ENCODE data around the gene PPIP5K1.
"Not testable (repeated sequence)": the region's sequence is repeated elsewhere in the genome, so short reads cannot be mapped to it uniquely, and the experiment has no call there.

Gene PPIP5K1

GRCh38 chr15:43544266-43544665 lies 45.7 kb downstream of the PPIP5K1 start:
- H3K27ac ChIP-seq (ENCODE audit: low read length): no peak overlapping the region

GRCh38 chr15:43541785-43542184 lies 48.2 kb downstream of the PPIP5K1 start:
- H3K4me3 ChIP-seq (ENCODE audit: low read length in 2 of 2): no peak overlapping the region

More at GRCh38 chr15:43544266-43544665, 45.7 kb downstream of the PPIP5K1 start:
- no peaks in the 10 kb centered on the region for H3K27me3 ChIP-seq (ENCODE audit: control insufficient read depth in 1 of 2, insufficient read depth in 2 of 2, low read length in 2 of 2)
- peaks cover 0 to 3% of the 10 kb centered on the region in 2 donors for H3K36me3 ChIP-seq (ENCODE audit: control insufficient read depth in 2 of 2, insufficient read depth in 2 of 2, low read length in 2 of 2)
- no peak overlapping the region for H3K4me3 ChIP-seq (ENCODE audit: low read length in 2 of 2)
- H3K9ac ChIP-seq (ENCODE audit: low read length in 2 of 2): no peak overlapping the region
- no peaks in the 10 kb centered on the region for H3K4me1 ChIP-seq (ENCODE audit: control insufficient read depth, insufficient read depth, low read length)
- H3K9me3 ChIP-seq (ENCODE audit: control insufficient read depth in 2 of 2, low read length in 2 of 2): no peaks in the 10 kb centered on the region

GRCh38 chr15:43538091-43538490 lies 51.9 kb downstream of the PPIP5K1 start:
- Histone ChIP-seq H3K9ac (ENCODE audit: low read length in 2 of 2) (no peak overlapping the region), H3K27me3 (ENCODE audit: control insufficient read depth in 1 of 2, insufficient read depth in 2 of 2, low read length in 2 of 2) (no peaks in the 10 kb centered on the region), H3K27ac (ENCODE audit: low read length) (no peak overlapping the region), H3K4me3 (ENCODE audit: low read length in 2 of 2) (no peak overlapping the region), H3K9me3 (ENCODE audit: control insufficient read depth in 2 of 2, low read length in 2 of 2) (no peaks in the 10 kb centered on the region), H3K4me1 (ENCODE audit: control insufficient read depth, insufficient read depth, low read length) (no peaks in the 10 kb centered on the region), H3K36me3 (ENCODE audit: control insufficient read depth in 2 of 2, insufficient read depth in 2 of 2, low read length in 2 of 2) (peaks cover 6 to 12% of the 10 kb centered on the region in 2 donors)

More at GRCh38 chr15:43541785-43542184, 48.2 kb downstream of the PPIP5K1 start:
- Histone ChIP-seq H3K9me3 (ENCODE audit: control insufficient read depth in 2 of 2, low read length in 2 of 2) (no peaks in the 10 kb centered on the region), H3K27ac (ENCODE audit: low read length) (no peak overlapping the region), H3K27me3 (ENCODE audit: control insufficient read depth in 1 of 2, insufficient read depth in 2 of 2, low read length in 2 of 2) (no peaks in the 10 kb centered on the region), H3K36me3 (ENCODE audit: control insufficient read depth in 2 of 2, insufficient read depth in 2 of 2, low read length in 2 of 2) (no peaks in the 10 kb centered on the region), H3K9ac (ENCODE audit: low read length in 2 of 2) (no peak overlapping the region), H3K4me1 (ENCODE audit: control insufficient read depth, insufficient read depth, low read length) (no peaks in the 10 kb centered on the region)

- Histone ChIP-seq H3K27ac (ENCODE audit: low read length) (no peak overlapping the region), H3K9ac (ENCODE audit: low read length in 2 of 2) (no peak overlapping the region), H3K27me3 (ENCODE audit: control insufficient read depth in 1 of 2, insufficient read depth in 2 of 2, low read length in 2 of 2) (no peaks in the 10 kb centered on the region), H3K36me3 (ENCODE audit: control insufficient read depth in 2 of 2, insufficient read depth in 2 of 2, low read length in 2 of 2) (peaks cover 8 to 14% of the 10 kb centered on the region in 2 donors), H3K9me3 (ENCODE audit: control insufficient read depth in 2 of 2, low read length in 2 of 2) (no peaks in the 10 kb centered on the region), H3K4me3 (ENCODE audit: low read length in 2 of 2) (no peak overlapping the region), H3K4me1 (ENCODE audit: control insufficient read depth, insufficient read depth, low read length) (no peaks in the 10 kb centered on the region)
These were observed 55.1 kb downstream of the PPIP5K1 start for GRCh38 chr15:43534897-43535296.

GRCh38 chr15:43532826-43533225 lies 57.2 kb downstream of the PPIP5K1 start:
- H3K27ac ChIP-seq (ENCODE audit: low read length); H3K9me3 ChIP-seq (ENCODE audit: control insufficient read depth in 2 of 2, low read length in 2 of 2); H3K9ac ChIP-seq (ENCODE audit: low read length in 2 of 2); H3K27me3 ChIP-seq (ENCODE audit: control insufficient read depth in 1 of 2, insufficient read depth in 2 of 2, low read length in 2 of 2); H3K4me1 ChIP-seq (ENCODE audit: control insufficient read depth, insufficient read depth, low read length); H3K4me3 ChIP-seq (ENCODE audit: low read length in 2 of 2): not testable (repeated sequence)
- H3K36me3 ChIP-seq (ENCODE audit: control insufficient read depth in 2 of 2, insufficient read depth in 2 of 2, low read length in 2 of 2): peaks cover 14 to 20% of the 10 kb centered on the region in 2 donors

GRCh38 chr15:43531018-43531670 lies 58.9 kb downstream of the PPIP5K1 start:
- Histone ChIP-seq H3K36me3 (ENCODE audit: control insufficient read depth in 2 of 2, insufficient read depth in 2 of 2, low read length in 2 of 2) (peaks cover 14 to 24% of the 10 kb centered on the region in 2 donors), H3K9ac (ENCODE audit: low read length in 2 of 2) (no peak overlapping the region), H3K27ac (ENCODE audit: low read length) (no peak overlapping the region), H3K4me3 (ENCODE audit: low read length in 2 of 2) (no peak overlapping the region), H3K9me3 (ENCODE audit: control insufficient read depth in 2 of 2, low read length in 2 of 2) (no peaks in the 10 kb centered on the region), H3K27me3 (ENCODE audit: control insufficient read depth in 1 of 2, insufficient read depth in 2 of 2, low read length in 2 of 2) (no peaks in the 10 kb centered on the region), H3K4me1 (ENCODE audit: control insufficient read depth, insufficient read depth, low read length) (no peaks in the 10 kb centered on the region)

GRCh38 chr15:43529587-43530345 lies 60.2 kb downstream of the PPIP5K1 start:
- Histone ChIP-seq H3K4me1 (ENCODE audit: control insufficient read depth, insufficient read depth, low read length) (no peaks in the 10 kb centered on the region), H3K9me3 (ENCODE audit: control insufficient read depth in 2 of 2, low read length in 2 of 2) (no peaks in the 10 kb centered on the region), H3K9ac (ENCODE audit: low read length in 2 of 2) (no peak overlapping the region), H3K36me3 (ENCODE audit: control insufficient read depth in 2 of 2, insufficient read depth in 2 of 2, low read length in 2 of 2) (peaks cover 21 to 30% of the 10 kb centered on the region in 2 donors), H3K4me3 (ENCODE audit: low read length in 2 of 2) (no peak overlapping the region), H3K27ac (ENCODE audit: low read length) (no peak overlapping the region), H3K27me3 (ENCODE audit: control insufficient read depth in 1 of 2, insufficient read depth in 2 of 2, low read length in 2 of 2) (no peaks in the 10 kb centered on the region)

- no peak overlapping the region for H3K9ac ChIP-seq (ENCODE audit: low read length in 2 of 2)
- H3K27ac ChIP-seq (ENCODE audit: low read length): no peak overlapping the region
- H3K27me3 ChIP-seq (ENCODE audit: control insufficient read depth in 1 of 2, insufficient read depth in 2 of 2, low read length in 2 of 2): no peaks in the 10 kb centered on the region
- no peaks in the 10 kb centered on the region for H3K4me1 ChIP-seq (ENCODE audit: control insufficient read depth, insufficient read depth, low read length)
- peaks cover 22 to 34% of the 10 kb centered on the region in 2 donors for H3K36me3 ChIP-seq (ENCODE audit: control insufficient read depth in 2 of 2, insufficient read depth in 2 of 2, low read length in 2 of 2)
- no peaks in the 10 kb centered on the region for H3K9me3 ChIP-seq (ENCODE audit: control insufficient read depth in 2 of 2, low read length in 2 of 2)
- no peak overlapping the region for H3K4me3 ChIP-seq (ENCODE audit: low read length in 2 of 2)
These were observed 60.9 kb downstream of the PPIP5K1 start for GRCh38 chr15:43529141-43529540.

GRCh38 chr15:43528542-43529007 lies 61.4 kb downstream of the PPIP5K1 start:
- Histone ChIP-seq H3K9ac (ENCODE audit: low read length in 2 of 2) (no peak overlapping the region), H3K27me3 (ENCODE audit: control insufficient read depth in 1 of 2, insufficient read depth in 2 of 2, low read length in 2 of 2) (no peaks in the 10 kb centered on the region), H3K36me3 (ENCODE audit: control insufficient read depth in 2 of 2, insufficient read depth in 2 of 2, low read length in 2 of 2) (peaks cover 25 to 36% of the 10 kb centered on the region in 2 donors), H3K9me3 (ENCODE audit: control insufficient read depth in 2 of 2, low read length in 2 of 2) (no peaks in the 10 kb centered on the region), H3K27ac (ENCODE audit: low read length) (no peak overlapping the region), H3K4me3 (ENCODE audit: low read length in 2 of 2) (no peak overlapping the region), H3K4me1 (ENCODE audit: control insufficient read depth, insufficient read depth, low read length) (no peaks in the 10 kb centered on the region)

GRCh38 chr15:43527802-43528541 lies 62.0 kb downstream of the PPIP5K1 start:
- no peak overlapping the region for H3K27ac ChIP-seq (ENCODE audit: low read length)
- H3K4me1 ChIP-seq (ENCODE audit: control insufficient read depth, insufficient read depth, low read length): no peaks in the 10 kb centered on the region
- no peaks in the 10 kb centered on the region for H3K9me3 ChIP-seq (ENCODE audit: control insufficient read depth in 2 of 2, low read length in 2 of 2)
- no peaks in the 10 kb centered on the region for H3K27me3 ChIP-seq (ENCODE audit: control insufficient read depth in 1 of 2, insufficient read depth in 2 of 2, low read length in 2 of 2)
- peaks cover 29 to 42% of the 10 kb centered on the region in 2 donors for H3K36me3 ChIP-seq (ENCODE audit: control insufficient read depth in 2 of 2, insufficient read depth in 2 of 2, low read length in 2 of 2)
- no peak overlapping the region for H3K9ac ChIP-seq (ENCODE audit: low read length in 2 of 2)
- no peak overlapping the region for H3K4me3 ChIP-seq (ENCODE audit: low read length in 2 of 2)
